ENCODE measurements around the gene GNAO1. TPM values are rescaled to one million over a fixed set of nuclear protein-coding genes. Genes with fewer than 3 reads are reported as not detected.

Gene GNAO1
- total and polyA plus RNA-seq, 2 of the 13 experiments (the other 11 are each of a cell fraction or from before 2014, with no cell fraction given): not detected

DNA sequence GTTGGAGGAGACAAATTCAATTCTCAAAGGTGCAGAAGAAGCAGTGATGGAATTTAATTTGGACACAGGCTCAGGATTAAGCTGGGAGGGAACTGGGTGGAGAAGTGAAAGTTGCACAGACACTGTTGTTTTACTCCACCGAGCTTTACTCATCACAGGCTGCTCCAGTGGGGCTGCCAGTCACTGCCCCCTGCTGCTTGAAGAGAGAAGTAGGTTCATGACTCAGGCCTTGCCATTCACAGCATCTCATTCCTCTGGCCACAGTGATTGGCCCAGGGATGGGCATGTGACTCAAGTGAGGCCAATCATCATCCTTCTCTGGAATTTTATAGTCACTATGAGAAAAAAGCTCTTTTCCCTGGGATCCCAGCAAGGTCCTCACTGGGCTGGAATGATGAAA lies 11.8 kb downstream of the GNAO1 start (continued):
- TF ChIP-seq XRCC5 (optimal IDR thresholded peaks at IDR 0.05; ENCODE audit: low read length) (peak; percentile 45), ZNF44 (CRISPR knock-in tag; IDR thresholded peaks at IDR 0.05) (no peak), JUNB (CRISPR knock-in tag; IDR thresholded peaks at IDR 0.05; ENCODE audit: borderline replicate concordance) (no peak), NFYC (CRISPR knock-in tag; IDR thresholded peaks at IDR 0.05) (peak; percentile 71), ARHGAP35 (CRISPR knock-in tag; IDR thresholded peaks at IDR 0.05; ENCODE audit: borderline replicate concordance) (no peak), FOXM1 (CRISPR knock-in tag; IDR thresholded peaks at IDR 0.05) (no peak), ZNF333 (CRISPR knock-in tag; IDR thresholded peaks at IDR 0.05; ENCODE audit: borderline replicate concordance) (no peak), SMC3 (IDR thresholded peaks at IDR 0.05; ENCODE audit: low read length) (peak; percentile 67)
- TF ChIP-seq, protein P1, sequence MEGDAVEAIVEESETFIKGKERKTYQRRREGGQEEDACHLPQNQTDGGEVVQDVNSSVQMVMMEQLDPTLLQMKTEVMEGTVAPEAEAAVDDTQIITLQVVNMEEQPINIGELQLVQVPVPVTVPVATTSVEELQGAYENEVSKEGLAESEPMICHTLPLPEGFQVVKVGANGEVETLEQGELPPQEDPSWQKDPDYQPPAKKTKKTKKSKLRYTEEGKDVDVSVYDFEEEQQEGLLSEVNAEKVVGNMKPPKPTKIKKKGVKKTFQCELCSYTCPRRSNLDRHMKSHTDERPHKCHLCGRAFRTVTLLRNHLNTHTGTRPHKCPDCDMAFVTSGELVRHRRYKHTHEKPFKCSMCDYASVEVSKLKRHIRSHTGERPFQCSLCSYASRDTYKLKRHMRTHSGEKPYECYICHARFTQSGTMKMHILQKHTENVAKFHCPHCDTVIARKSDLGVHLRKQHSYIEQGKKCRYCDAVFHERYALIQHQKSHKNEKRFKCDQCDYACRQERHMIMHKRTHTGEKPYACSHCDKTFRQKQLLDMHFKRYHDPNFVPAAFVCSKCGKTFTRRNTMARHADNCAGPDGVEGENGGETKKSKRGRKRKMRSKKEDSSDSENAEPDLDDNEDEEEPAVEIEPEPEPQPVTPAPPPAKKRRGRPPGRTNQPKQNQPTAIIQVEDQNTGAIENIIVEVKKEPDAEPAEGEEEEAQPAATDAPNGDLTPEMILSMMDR (CRISPR knock-in tag; IDR thresholded peaks at IDR 0.05): peak; percentile 71
- TF ChIP-seq, protein P2, sequence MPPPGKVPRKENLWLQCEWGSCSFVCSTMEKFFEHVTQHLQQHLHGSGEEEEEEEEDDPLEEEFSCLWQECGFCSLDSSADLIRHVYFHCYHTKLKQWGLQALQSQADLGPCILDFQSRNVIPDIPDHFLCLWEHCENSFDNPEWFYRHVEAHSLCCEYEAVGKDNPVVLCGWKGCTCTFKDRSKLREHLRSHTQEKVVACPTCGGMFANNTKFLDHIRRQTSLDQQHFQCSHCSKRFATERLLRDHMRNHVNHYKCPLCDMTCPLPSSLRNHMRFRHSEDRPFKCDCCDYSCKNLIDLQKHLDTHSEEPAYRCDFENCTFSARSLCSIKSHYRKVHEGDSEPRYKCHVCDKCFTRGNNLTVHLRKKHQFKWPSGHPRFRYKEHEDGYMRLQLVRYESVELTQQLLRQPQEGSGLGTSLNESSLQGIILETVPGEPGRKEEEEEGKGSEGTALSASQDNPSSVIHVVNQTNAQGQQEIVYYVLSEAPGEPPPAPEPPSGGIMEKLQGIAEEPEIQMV (CRISPR knock-in tag; IDR thresholded peaks at IDR 0.05; ENCODE audit: low read depth): no peak
- TF ChIP-seq, protein P3, sequence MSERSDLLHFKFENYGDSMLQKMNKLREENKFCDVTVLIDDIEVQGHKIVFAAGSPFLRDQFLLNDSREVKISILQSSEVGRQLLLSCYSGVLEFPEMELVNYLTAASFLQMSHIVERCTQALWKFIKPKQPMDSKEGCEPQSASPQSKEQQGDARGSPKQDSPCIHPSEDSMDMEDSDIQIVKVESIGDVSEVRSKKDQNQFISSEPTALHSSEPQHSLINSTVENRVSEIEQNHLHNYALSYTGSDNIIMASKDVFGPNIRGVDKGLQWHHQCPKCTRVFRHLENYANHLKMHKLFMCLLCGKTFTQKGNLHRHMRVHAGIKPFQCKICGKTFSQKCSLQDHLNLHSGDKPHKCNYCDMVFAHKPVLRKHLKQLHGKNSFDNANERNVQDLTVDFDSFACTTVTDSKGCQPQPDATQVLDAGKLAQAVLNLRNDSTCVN (CRISPR knock-in tag; IDR thresholded peaks at IDR 0.05; ENCODE audit: borderline replicate concordance): no peak

Measured in HepG2 (cell line).